ENCODE data around the gene CALD1. TPM values are rescaled to one million over a fixed set of nuclear protein-coding genes. Genes with fewer than 3 reads are reported as not detected.

CALD1 gene
- total and polyA plus RNA-seq, 8 donors, result 146 to 1,007 (median 302) TPM

DNA sequence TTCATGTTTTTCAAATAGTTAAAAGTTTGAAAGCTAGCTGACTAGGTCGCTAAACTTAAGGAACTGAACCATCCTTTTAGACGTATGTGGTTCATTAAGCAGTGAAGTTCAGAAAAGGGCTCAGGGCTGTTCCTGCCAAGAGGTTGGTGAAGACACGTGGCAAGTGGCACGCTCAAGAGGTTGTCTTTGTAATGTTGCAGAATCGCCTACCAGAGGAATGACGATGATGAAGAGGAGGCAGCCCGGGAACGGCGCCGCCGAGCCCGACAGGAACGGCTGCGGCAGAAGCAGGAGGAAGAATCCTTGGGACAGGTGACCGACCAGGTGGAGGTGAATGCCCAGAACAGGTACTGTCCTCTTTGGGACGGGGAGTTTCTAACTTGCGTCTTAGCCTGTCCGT is 149.1 kb downstream of the CALD1 start:
- intact Hi-C loops (cut with DNase I; ENCODE audit: low total_unique reads), result no loop called here
- peak overlapping the region in 1 of 5 donors; percentile 22 for H3K27ac ChIP-seq
- TF ChIP-seq CTCF (IDR thresholded peaks at IDR 0.05), result no peak
- no peak for TF ChIP-seq EP300 (IDR thresholded peaks at IDR 0.05)
- no peak for TF ChIP-seq POLR2AphosphoS5 (IDR thresholded peaks at IDR 0.05)
- no peak for TF ChIP-seq POLR2A (IDR thresholded peaks at IDR 0.05)
- WGBS, 5 donors, result 94 to 98% (median 96%) methylated on average over 18 of the region's 18 CpGs
- H3K27me3 ChIP-seq, result no peaks in the 10 kb centered on the region
- DNase-seq, result no peak
- H3K4me1 ChIP-seq, result peaks cover 0 to 21% (median 17%) of the 10 kb centered on the region in 4 donors
- peaks cover 8 to 24% (median 12%) of the 10 kb centered on the region in 4 donors for H3K36me3 ChIP-seq
- H3K4me3 ChIP-seq, result no peak overlapping the region
- H3K9me3 ChIP-seq, result no peaks in the 10 kb centered on the region

- Histone ChIP-seq H3K9me3 (no peaks in the 10 kb centered on the region), H3K27me3 (no peaks in the 10 kb centered on the region), H3K36me3 (peaks cover 8 to 51% (median 24%) of the 10 kb centered on the region in 4 donors), H3K27ac (peak overlapping the region in 3 of 5 donors; percentile 26 to 76 (median 61)), H3K4me3 (no peak overlapping the region), H3K4me1 (peaks cover 0 to 46% (median 26%) of the 10 kb centered on the region in 4 donors)
- no peak for DNase-seq
- intact Hi-C loops (cut with DNase I; ENCODE audit: low total_unique reads), result loop anchor here (10.0 kb wide), 1 partner anchor 307 kb away; no protein-coding TSS in a partner anchor
- TF ChIP-seq POLR2AphosphoS5 (IDR thresholded peaks at IDR 0.05) (no peak), POLR2A (IDR thresholded peaks at IDR 0.05) (no peak), EP300 (IDR thresholded peaks at IDR 0.05) (no peak), CTCF (IDR thresholded peaks at IDR 0.05) (no peak)
- 44 to 67% (median 51%) methylated on average over 1 of the region's 1 CpG for WGBS, 5 donors
These were observed 152.1 kb downstream of the CALD1 start for GRCh38 chr7:134931487-134931886.

DNA sequence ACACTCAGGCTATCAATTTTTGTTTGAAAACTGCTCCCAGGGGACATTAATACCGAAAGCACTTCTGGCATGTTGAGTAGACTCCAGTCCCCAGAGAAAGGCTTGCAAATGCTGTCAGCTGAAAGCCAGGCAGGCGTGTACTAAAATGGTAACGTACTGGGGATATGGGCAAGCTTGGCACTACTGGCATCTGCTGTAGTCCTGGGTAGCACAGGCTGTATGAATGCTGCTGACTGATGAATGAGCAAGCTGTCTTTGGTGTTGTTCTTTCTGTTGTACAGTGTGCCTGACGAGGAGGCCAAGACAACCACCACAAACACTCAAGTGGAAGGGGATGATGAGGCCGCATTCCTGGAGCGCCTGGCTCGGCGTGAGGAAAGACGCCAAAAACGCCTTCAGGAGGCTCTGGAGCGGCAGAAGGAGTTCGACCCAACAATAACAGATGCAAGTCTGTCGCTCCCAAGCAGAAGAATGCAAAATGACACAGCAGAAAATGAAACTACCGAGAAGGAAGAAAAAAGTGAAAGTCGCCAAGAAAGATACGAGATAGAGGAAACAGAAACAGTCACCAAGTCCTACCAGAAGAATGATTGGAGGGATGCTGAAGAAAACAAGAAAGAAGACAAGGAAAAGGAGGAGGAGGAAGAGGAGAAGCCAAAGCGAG is 153.4 kb downstream of the CALD1 start:
- Histone ChIP-seq H3K27me3 (no peaks in the 10 kb centered on the region), H3K4me3 (no peak overlapping the region), H3K36me3 (peaks cover 8 to 51% (median 26%) of the 10 kb centered on the region in 4 donors), H3K4me1 (peaks cover 0 to 58% (median 33%) of the 10 kb centered on the region in 4 donors), H3K9me3 (no peaks in the 10 kb centered on the region), H3K27ac (peak overlapping the region in 4 of 5 donors; percentile 61 to 76 (median 68))
- 55 to 86% (median 68%) methylated on average over 17 of the region's 17 CpGs for WGBS, 5 donors
- peak in 2 of 3 donors; percentile 19 to 60 for TF ChIP-seq POLR2AphosphoS5 (IDR thresholded peaks at IDR 0.05)
- no peak for TF ChIP-seq CTCF (IDR thresholded peaks at IDR 0.05)
- intact Hi-C loops (cut with DNase I; ENCODE audit: low total_unique reads), result loop anchor here (10.0 kb wide), 1 partner anchor 308 kb away; no protein-coding TSS in a partner anchor
- no peak for DNase-seq

- no peaks in the 10 kb centered on the region for H3K27me3 ChIP-seq
- 73 to 88% (median 84%) methylated on average over 3 of the region's 3 CpGs for WGBS, 5 donors
- H3K36me3 ChIP-seq, result peaks cover 8 to 50% (median 25%) of the 10 kb centered on the region in 4 donors
- TF ChIP-seq CTCF (IDR thresholded peaks at IDR 0.05) (no peak), POLR2A (IDR thresholded peaks at IDR 0.05) (no peak), EP300 (IDR thresholded peaks at IDR 0.05) (no peak), POLR2AphosphoS5 (IDR thresholded peaks at IDR 0.05) (no peak)
- no peaks in the 10 kb centered on the region for H3K9me3 ChIP-seq
- peaks cover 0 to 61% (median 33%) of the 10 kb centered on the region in 4 donors for H3K4me1 ChIP-seq
- DNase-seq, result no peak
- intact Hi-C loops (cut with DNase I; ENCODE audit: low total_unique reads), result loop anchor here (10.0 kb wide), 1 partner anchor 309 kb away; no protein-coding TSS in a partner anchor
- H3K4me3 ChIP-seq, result no peak overlapping the region
- peak overlapping the region in 4 of 5 donors; percentile 61 to 76 (median 68) for H3K27ac ChIP-seq
These were observed 154.1 kb downstream of the CALD1 start for GRCh38 chr7:134933460-134934068.

All from stomach (tissue), 9 donors.